Iris pigment epithelial cell (primary cell): ENCODE measurements around the gene ELMO1.

Source experiments
- DNase-seq: peaks from one replicate; pipeline ENCODE4 v3.0.0-alpha.2; 2011; ENCODE audit warnings: low read depth

Gene ELMO1

GRCh38 chr7:37368540-37368939, 80.1 kb downstream of the ELMO1 start:
- no peak for DNase-seq

- no peak for DNase-seq
Observed at GRCh38 chr7:37367010-37367409, 81.7 kb downstream of the ELMO1 start.

- DNase-seq, result no peak
Observed at GRCh38 chr7:37366445-37366844, 82.2 kb downstream of the ELMO1 start.

- no peak for DNase-seq
Observed at GRCh38 chr7:37365405-37365804, 83.3 kb downstream of the ELMO1 start.

GRCh38 chr7:37364856-37365255, 83.8 kb downstream of the ELMO1 start:
- DNase-seq, result no peak

GRCh38 chr7:37363536-37364491, 84.8 kb downstream of the ELMO1 start:
- DNase-seq, result no peak

- no peak for DNase-seq
Observed at GRCh38 chr7:37362802-37363201, 85.9 kb downstream of the ELMO1 start.

GRCh38 chr7:37360484-37360883, 88.2 kb downstream of the ELMO1 start:
- no peak for DNase-seq

GRCh38 chr7:37359662-37360444, 88.8 kb downstream of the ELMO1 start:
- DNase-seq, result no peak

- no peak for DNase-seq
Observed at GRCh38 chr7:37359180-37359579, 89.5 kb downstream of the ELMO1 start.

- no peak for DNase-seq
Observed at GRCh38 chr7:37357637-37357996, 91.0 kb downstream of the ELMO1 start.

GRCh38 chr7:37356911-37357636, 91.6 kb downstream of the ELMO1 start:
- DNase-seq, result no peak

GRCh38 chr7:37354656-37355131, 94.0 kb downstream of the ELMO1 start:
- no peak for DNase-seq

- DNase-seq, result no peak
Observed at GRCh38 chr7:37353949-37354655, 94.6 kb downstream of the ELMO1 start.

- DNase-seq, result no peak
Observed at GRCh38 chr7:37352974-37353948, 95.4 kb downstream of the ELMO1 start.

GRCh38 chr7:37352251-37352880, 96.3 kb downstream of the ELMO1 start:
- DNase-seq, result no peak

GRCh38 chr7:37351716-37352115, 96.9 kb downstream of the ELMO1 start:
- no peak for DNase-seq

- no peak for DNase-seq
Observed at GRCh38 chr7:37349979-37350590, 98.6 kb downstream of the ELMO1 start.

- DNase-seq, result no peak
Observed at GRCh38 chr7:37348982-37349381, 99.7 kb downstream of the ELMO1 start.

GRCh38 chr7:37346761-37347160, 101.9 kb downstream of the ELMO1 start:
- DNase-seq, result no peak
